Measurements from ENCODE around the gene CDK5R1. TPM values are rescaled to one million over a fixed set of nuclear protein-coding genes. Genes with fewer than 3 reads are reported as not detected.

Gene CDK5R1
- total RNA-seq, 2 experiments from 2014 or later, result 12.4 to 13.1 TPM

- CTCF ChIA-PET, result interaction anchor here (0.6 to 12.0 kb wide), 6 partner anchors 8 to 166 kb away, joined by 3 to 102 read pairs (median 6); no protein-coding TSS in a partner anchor
- Mint-ChIP-seq H3K36me3 (peaks cover 29% of the 10 kb centered on the region), H3K9me3 (no peaks in the 10 kb centered on the region), H3K4me1 (ENCODE audit: low read depth) (peaks cover 62% of the 10 kb centered on the region), H3K4me3 (peak overlapping the region; percentile 17), H3K27ac (peak overlapping the region; percentile 72), H3K27me3 (no peaks in the 10 kb centered on the region)
- no peak for DNase-seq
- intact Hi-C loops (cut with micrococcal nuclease), result loop anchor here (1.0 kb wide), 1 partner anchor 31 kb away; no protein-coding TSS in a partner anchor
- POLR2A ChIA-PET, result interaction anchor here (1.8 kb wide), 1 partner anchor 31 kb away, joined by 9 read pairs; no protein-coding TSS in a partner anchor
Observed at GRCh38 chr17:32492648-32493289, 6.0 kb downstream of the CDK5R1 start.

- peaks cover 54% of the 10 kb centered on the region for H3K4me1 Mint-ChIP-seq (ENCODE audit: low read depth)
- no peaks in the 10 kb centered on the region for H3K27me3 Mint-ChIP-seq
- POLR2A ChIA-PET, result no interaction called here
- H3K27ac Mint-ChIP-seq, result no peak overlapping the region
- H3K9me3 Mint-ChIP-seq, result no peaks in the 10 kb centered on the region
- DNase-seq, result no peak
- H3K36me3 Mint-ChIP-seq, result peaks cover 21% of the 10 kb centered on the region
- intact Hi-C loops (cut with micrococcal nuclease), result no loop called here
- CTCF ChIA-PET, result interaction anchor here (0.6 kb wide), 1 partner anchor 9 kb away, joined by 3 read pairs; no protein-coding TSS in a partner anchor
- no peak overlapping the region for H3K4me3 Mint-ChIP-seq
Observed at GRCh38 chr17:32493571-32493970, 6.8 kb downstream of the CDK5R1 start.

DNA sequence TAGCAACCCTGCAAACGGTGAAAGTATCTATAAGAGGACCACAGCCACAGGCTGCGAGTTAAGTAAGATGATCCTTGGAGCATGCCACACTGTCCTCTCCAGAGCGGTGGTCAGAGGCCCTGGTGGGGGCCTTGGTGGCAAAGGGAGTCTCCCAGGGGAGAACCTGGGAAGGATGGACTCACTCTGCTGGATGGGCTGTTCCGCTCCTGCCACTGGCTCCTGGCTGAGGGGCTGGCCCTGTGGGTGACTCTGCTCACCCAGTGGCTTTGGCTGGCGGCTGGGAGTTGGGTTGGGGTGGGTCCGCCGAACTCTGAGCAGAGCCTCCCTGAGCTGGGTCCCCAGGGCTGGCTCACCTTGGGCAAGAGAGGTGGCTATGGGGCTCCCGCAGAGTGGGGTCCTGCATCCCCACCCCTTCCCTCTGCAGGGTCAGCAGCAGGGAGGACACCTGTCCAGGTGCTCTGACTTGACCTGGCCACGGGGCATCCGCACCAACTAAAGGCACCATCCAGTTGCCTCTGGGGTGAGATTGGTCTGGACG is 7.3 kb downstream of the CDK5R1 start:
- ChIA-PET POLR2A (no interaction called here), CTCF (no interaction called here)
- H3K36me3 Mint-ChIP-seq, result peaks cover 16% of the 10 kb centered on the region
- H3K27ac Mint-ChIP-seq, result no peak overlapping the region
- no peaks in the 10 kb centered on the region for H3K27me3 Mint-ChIP-seq
- H3K4me1 Mint-ChIP-seq (ENCODE audit: low read depth), result peaks cover 51% of the 10 kb centered on the region
- intact Hi-C loops (cut with micrococcal nuclease), result no loop called here
- DNase-seq, result no peak
- no peak overlapping the region for H3K4me3 Mint-ChIP-seq
- no peaks in the 10 kb centered on the region for H3K9me3 Mint-ChIP-seq

DNA sequence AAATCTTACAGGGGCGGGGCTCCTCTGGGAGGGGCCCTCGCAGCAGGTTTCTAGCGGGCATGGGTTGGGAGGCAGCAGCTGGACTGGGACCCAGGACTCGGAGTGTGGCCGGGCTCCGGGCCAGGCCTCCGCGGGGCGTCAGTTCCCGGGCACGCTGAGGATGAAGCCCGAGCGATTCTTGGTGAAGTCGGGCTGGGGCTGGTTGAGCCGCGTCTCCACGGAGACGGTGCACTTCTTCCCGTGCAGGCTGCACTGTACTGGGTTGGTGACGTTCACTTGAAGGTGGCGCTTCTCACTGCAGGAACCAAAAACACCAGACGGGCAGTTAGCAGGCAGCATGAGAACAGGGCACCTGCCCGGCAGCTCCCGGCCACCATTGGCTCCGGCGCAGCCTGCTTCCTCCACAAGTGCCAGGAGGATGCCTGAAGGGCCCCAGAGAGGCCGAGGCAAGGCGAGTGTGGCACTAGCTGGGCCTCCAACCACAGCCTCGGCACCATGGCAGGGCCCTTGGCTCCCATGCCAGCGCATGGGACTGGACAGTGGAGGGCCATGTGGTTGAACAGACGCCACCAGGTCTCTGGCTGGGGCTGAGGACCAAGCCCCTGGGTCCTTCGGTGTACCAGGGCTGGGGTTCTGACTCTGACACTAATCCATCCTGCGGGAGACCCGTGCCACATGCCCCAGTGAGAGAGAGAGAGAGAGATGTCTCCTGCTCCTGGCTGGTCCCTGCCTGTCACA is 8.0 kb downstream of the CDK5R1 start:
- CTCF ChIA-PET, result no interaction called here
- no peak overlapping the region for H3K27ac Mint-ChIP-seq
- peaks cover 9% of the 10 kb centered on the region for H3K36me3 Mint-ChIP-seq
- no peaks in the 10 kb centered on the region for H3K27me3 Mint-ChIP-seq
- POLR2A ChIA-PET, result no interaction called here
- no peaks in the 10 kb centered on the region for H3K9me3 Mint-ChIP-seq
- DNase-seq, result no peak
- H3K4me1 Mint-ChIP-seq (ENCODE audit: low read depth), result peaks cover 45% of the 10 kb centered on the region
- intact Hi-C loops (cut with micrococcal nuclease), result no loop called here
- no peak overlapping the region for H3K4me3 Mint-ChIP-seq

- Mint-ChIP-seq H3K9me3 (no peaks in the 10 kb centered on the region), H3K4me1 (ENCODE audit: low read depth) (peaks cover 39% of the 10 kb centered on the region), H3K36me3 (peaks cover under 1% of the 10 kb centered on the region), H3K4me3 (peak overlapping the region; percentile 32), H3K27me3 (no peaks in the 10 kb centered on the region), H3K27ac (no peak overlapping the region)
- CTCF ChIA-PET, result interaction anchor here (0.8 to 1.0 kb wide), 2 partner anchors 33 to 51 kb away, joined by 4 read pairs; partner anchors contain the start of gene PSMD11
- POLR2A ChIA-PET, result no interaction called here
- DNase-seq, result no peak
- intact Hi-C loops (cut with micrococcal nuclease), result no loop called here
Observed at GRCh38 chr17:32495359-32496231, 8.8 kb downstream of the CDK5R1 start.

DNA sequence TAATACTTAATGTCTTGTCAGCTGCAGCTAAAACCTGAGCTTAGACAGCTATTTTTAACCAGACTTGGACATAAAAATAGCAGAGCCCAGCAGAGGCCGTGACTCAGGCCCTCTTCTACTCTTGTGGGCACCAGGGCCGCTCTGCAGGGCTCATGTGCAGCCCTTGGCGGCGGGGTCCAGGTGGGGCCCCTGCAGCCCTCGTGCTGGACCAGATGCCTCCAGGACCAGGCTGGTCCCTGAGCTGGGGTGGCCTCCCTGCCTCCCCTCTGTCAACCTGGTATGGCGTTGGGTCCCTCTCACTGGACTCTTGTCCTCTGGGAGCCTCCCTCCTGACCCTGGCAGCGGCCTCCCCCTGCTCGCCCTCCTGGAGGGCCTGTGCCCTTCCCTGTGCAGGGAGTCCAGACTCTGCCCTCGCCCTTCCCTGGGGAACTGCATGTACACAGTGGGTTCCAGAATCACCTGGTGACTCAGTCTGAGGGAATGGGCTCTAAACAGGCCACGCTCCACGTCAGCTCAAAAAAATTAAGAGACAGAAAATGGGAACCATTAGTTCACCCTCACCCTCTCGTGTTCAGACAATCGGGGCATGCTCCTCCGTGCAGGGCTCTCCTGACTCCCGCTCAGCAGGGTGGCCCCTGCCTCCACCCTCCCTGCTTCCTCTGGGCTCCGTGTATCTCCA is 9.7 kb downstream of the CDK5R1 start:
- no peak overlapping the region for H3K4me3 Mint-ChIP-seq

DNA sequence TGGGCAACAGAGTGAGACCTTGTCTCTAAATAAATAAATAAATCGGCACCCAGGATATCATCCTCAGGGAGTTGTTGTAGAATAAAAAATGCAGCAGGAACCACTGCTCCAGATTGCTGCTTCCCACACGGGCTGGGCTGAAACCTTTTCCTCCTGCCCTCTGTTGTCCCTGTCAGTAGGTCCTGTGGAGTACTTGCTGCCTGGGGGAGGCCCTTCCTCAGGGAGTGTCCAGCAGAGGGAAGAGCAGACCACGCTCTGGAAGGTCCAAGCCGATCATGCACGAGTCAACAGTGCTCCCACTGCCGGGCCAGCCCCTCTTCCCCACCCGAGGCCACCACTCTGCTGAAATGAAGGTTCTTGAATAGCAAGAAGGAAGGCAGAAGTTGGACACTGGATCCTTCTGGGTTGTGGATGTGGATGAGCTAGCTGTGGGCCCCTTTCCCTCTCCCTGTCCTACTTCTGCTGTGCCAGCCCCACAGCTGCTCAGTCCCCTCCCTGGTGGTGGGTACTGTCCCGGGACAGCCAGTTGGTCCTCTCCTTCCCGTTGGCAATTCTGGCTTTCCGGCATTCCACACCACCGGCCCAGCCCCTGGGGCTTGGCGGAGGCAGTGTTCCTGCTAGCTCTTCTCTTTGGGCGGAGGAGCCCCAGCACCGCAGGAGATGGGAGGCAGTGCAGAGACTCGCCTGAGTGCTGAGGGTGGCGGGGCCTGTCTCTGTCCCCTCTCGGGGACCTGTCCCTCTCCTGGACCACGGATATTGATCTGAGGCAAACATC is 10.8 kb downstream of the CDK5R1 start:
- ChIA-PET POLR2A (no interaction called here), CTCF (no interaction called here)
- intact Hi-C loops (cut with micrococcal nuclease), result no loop called here

More for the DNA sequence above, 9.7 kb downstream of the CDK5R1 start:
- DNase-seq, result no peak
- ChIA-PET POLR2A (no interaction called here), CTCF (interaction anchor here (0.8 to 1.0 kb wide), 2 partner anchors 34 to 52 kb away, joined by 4 read pairs; partner anchors contain the start of gene PSMD11)
- Mint-ChIP-seq H3K9me3 (no peaks in the 10 kb centered on the region), H3K4me1 (ENCODE audit: low read depth) (peaks cover 35% of the 10 kb centered on the region), H3K36me3 (no peaks in the 10 kb centered on the region), H3K27me3 (no peaks in the 10 kb centered on the region), H3K27ac (no peak overlapping the region)
- intact Hi-C loops (cut with micrococcal nuclease), result no loop called here

DNA sequence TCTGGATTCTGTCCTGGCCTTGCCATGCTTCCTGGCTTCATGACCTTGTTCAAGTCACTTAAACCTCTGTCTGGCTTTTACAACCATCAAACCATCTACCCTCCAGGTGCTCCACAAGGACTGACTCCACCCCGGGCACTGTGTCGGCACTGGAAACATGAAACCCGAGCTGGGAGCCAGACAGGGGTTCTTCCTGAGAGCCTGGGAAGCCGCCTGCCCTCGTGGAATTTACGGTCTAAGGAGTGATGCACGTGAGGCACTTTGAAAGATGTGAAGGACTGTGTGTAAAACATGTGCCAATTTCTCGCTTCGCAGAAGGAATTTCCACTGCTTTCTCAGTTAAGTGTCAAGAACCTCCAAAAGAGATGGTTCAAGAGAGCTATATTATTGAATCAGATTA is 11.6 kb downstream of the CDK5R1 start:
- no peaks in the 10 kb centered on the region for H3K9me3 Mint-ChIP-seq
- no peak overlapping the region for H3K4me3 Mint-ChIP-seq
- ChIA-PET POLR2A (interaction anchor here (0.6 kb wide), 1 partner anchor 17 kb away, joined by 3 read pairs; no protein-coding TSS in a partner anchor), CTCF (interaction anchor here (2.7 kb wide), 1 partner anchor 36 kb away, joined by 10 read pairs; no protein-coding TSS in a partner anchor)
- no peak overlapping the region for H3K27ac Mint-ChIP-seq
- no peaks in the 10 kb centered on the region for H3K36me3 Mint-ChIP-seq
- no peaks in the 10 kb centered on the region for H3K27me3 Mint-ChIP-seq
- H3K4me1 Mint-ChIP-seq (ENCODE audit: low read depth), result peaks cover 35% of the 10 kb centered on the region
- intact Hi-C loops (cut with micrococcal nuclease), result no loop called here
- DNase-seq, result no peak

More for the DNA sequence above, 10.8 kb downstream of the CDK5R1 start:
- Mint-ChIP-seq H3K9me3 (no peaks in the 10 kb centered on the region), H3K36me3 (no peaks in the 10 kb centered on the region), H3K4me3 (no peak overlapping the region), H3K4me1 (ENCODE audit: low read depth) (peaks cover 35% of the 10 kb centered on the region), H3K27me3 (no peaks in the 10 kb centered on the region), H3K27ac (peak overlapping the region; percentile 33)
- DNase-seq, result no peak

DNA sequence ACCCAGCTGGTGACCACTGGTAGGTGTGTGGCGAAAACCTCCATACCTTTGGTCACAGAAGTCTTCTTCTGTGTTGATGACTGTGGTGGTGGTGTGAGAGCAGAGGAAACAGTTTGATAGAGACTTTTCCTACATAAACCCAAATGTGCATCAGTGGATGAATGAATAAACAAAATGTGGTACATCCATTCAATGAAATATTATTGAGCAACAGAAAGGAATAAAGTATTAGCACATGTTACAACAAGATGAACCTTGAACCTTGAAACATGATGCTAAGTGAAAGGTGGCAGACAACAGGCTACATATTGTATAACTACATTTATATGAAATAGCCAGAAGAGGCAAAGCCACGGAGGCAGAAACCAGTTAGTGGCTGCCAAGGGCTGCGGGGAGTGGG is 15.2 kb downstream of the CDK5R1 start:
- POLR2A ChIA-PET, result no interaction called here
- Mint-ChIP-seq H3K36me3 (no peaks in the 10 kb centered on the region), H3K4me3 (no peak overlapping the region), H3K9me3 (no peaks in the 10 kb centered on the region), H3K4me1 (ENCODE audit: low read depth) (peaks cover 57% of the 10 kb centered on the region), H3K27me3 (no peaks in the 10 kb centered on the region), H3K27ac (peak overlapping the region; percentile 83)
- no peak for DNase-seq
- intact Hi-C loops (cut with micrococcal nuclease), result loop anchor here (2.0 kb wide), 1 partner anchor 15 kb away; the partner anchor contains the start of gene CDK5R1
- CTCF ChIA-PET, result no interaction called here

- no peaks in the 10 kb centered on the region for H3K36me3 Mint-ChIP-seq
- peak overlapping the region; percentile 95 for H3K27ac Mint-ChIP-seq
- ChIA-PET POLR2A (interaction anchor here (1.4 to 2.0 kb wide), 2 partner anchors 15 to 21 kb away, joined by 3 to 10 read pairs; no protein-coding TSS in a partner anchor), CTCF (no interaction called here)
- no peaks in the 10 kb centered on the region for H3K27me3 Mint-ChIP-seq
- no peak for DNase-seq
- intact Hi-C loops (cut with micrococcal nuclease), result loop anchor here (1.0 to 2.0 kb wide), 4 partner anchors 11 to 21 kb away; partner anchors contain the start of gene CDK5R1
- no peaks in the 10 kb centered on the region for H3K9me3 Mint-ChIP-seq
- H3K4me3 Mint-ChIP-seq, result no peak overlapping the region
- H3K4me1 Mint-ChIP-seq (ENCODE audit: low read depth), result peaks cover 63% of the 10 kb centered on the region
Observed at GRCh38 chr17:32502710-32503109, 15.9 kb downstream of the CDK5R1 start.
